Mucosa of stomach (tissue), 1 donor: Measurements from ENCODE around the gene DHX40.
A peak's percentile ranks its signal among the peaks of the same experiment; 100 is the strongest.

ENCODE experiments used
- H3K27me3 ChIP-seq: one replicate; pipeline ENCODE4 v1.7.0; 2013; ENCODE audit warnings: mild to moderate bottlenecking, low read length; ENCODE audit not compliant: control insufficient read depth, insufficient read depth
- H3K36me3 ChIP-seq: one replicate; pipeline ENCODE4 v1.7.0; 2013; ENCODE audit warnings: low read length; ENCODE audit not compliant: control insufficient read depth, insufficient read depth
- H3K4me1 ChIP-seq: one replicate; pipeline ENCODE4 v1.7.0; 2013; ENCODE audit warnings: mild to moderate bottlenecking, low read length; ENCODE audit not compliant: control insufficient read depth, insufficient read depth
- H3K4me3 ChIP-seq: one replicate; pipeline ENCODE4 v1.7.0; 2013; ENCODE audit warnings: low read length
- H3K9ac ChIP-seq: one replicate; pipeline ENCODE4 v1.7.0; 2013; ENCODE audit warnings: mild to moderate bottlenecking, low read length, moderate library complexity
- H3K9me3 ChIP-seq: one replicate; pipeline ENCODE4 v1.7.0; 2013; ENCODE audit warnings: mild to moderate bottlenecking, low read length, moderate library complexity; ENCODE audit not compliant: control insufficient read depth
- donor health status: Pancreatic carcinoma.

Gene DHX40

GRCh38 chr17:59620518-59621259, 55.3 kb downstream of the DHX40 start:
- Histone ChIP-seq H3K4me1 (peaks cover 22% of the 10 kb centered on the region), H3K27me3 (no peaks in the 10 kb centered on the region), H3K36me3 (no peaks in the 10 kb centered on the region), H3K9me3 (no peaks in the 10 kb centered on the region), H3K9ac (peak overlapping the region; percentile 100), H3K4me3 (peak overlapping the region; percentile 95)

DNA sequence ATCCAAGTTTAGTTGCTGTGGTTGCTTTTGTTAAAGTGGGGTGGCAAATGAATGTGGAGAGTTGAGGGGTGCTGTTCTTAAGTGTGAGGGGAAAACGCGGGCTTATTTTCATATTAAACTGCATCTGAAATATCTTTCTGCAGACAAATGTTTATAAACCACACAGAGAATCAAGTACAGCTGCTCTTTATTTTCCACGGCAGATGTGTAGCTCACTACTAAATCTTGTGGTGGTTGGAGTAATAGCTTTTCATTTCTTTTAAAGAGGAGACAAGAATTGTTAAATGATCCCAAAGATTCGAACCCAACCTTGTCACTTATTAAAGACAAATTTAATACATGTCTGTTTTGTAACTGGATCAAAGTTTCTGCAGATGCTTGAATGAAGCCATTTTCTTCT, 56.4 kb downstream of the DHX40 start:
- Histone ChIP-seq H3K9ac (peak overlapping the region; percentile 100), H3K4me3 (no peak overlapping the region), H3K27me3 (no peaks in the 10 kb centered on the region), H3K4me1 (peaks cover 31% of the 10 kb centered on the region), H3K36me3 (no peaks in the 10 kb centered on the region), H3K9me3 (no peaks in the 10 kb centered on the region)

DNA sequence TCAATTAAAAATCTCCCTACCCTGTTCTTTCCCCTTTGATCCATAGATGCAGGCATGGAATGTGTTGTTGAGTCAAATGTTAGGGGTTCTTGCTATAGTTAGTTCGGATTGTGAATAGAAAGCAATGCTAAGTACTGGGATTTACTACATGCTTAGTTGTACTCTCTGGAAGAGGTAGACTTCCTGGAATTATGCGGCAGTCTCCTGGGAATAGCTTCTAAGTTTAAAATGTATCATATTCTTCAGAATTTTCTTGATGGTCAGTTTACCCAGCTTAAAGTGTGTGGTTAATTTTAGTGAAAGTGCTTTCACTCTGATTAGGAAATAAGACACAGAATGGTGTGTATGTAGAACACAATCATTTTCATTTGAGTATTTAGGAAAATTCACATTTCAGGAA, 57.7 kb downstream of the DHX40 start:
- Histone ChIP-seq H3K4me3 (no peak overlapping the region), H3K4me1 (peaks cover 45% of the 10 kb centered on the region)

GRCh38 chr17:59626756-59627155, 61.3 kb downstream of the DHX40 start:
- H3K4me1 ChIP-seq, result peaks cover 49% of the 10 kb centered on the region
- H3K36me3 ChIP-seq, result no peaks in the 10 kb centered on the region
- H3K9ac ChIP-seq, result no peak overlapping the region
- H3K27me3 ChIP-seq, result no peaks in the 10 kb centered on the region
- no peak overlapping the region for H3K4me3 ChIP-seq
- no peaks in the 10 kb centered on the region for H3K9me3 ChIP-seq

More for the DNA sequence above, 57.7 kb downstream of the DHX40 start:
- H3K9me3 ChIP-seq, result no peaks in the 10 kb centered on the region
- H3K27me3 ChIP-seq, result no peaks in the 10 kb centered on the region
- H3K36me3 ChIP-seq, result no peaks in the 10 kb centered on the region
- H3K9ac ChIP-seq, result no peak overlapping the region

DNA sequence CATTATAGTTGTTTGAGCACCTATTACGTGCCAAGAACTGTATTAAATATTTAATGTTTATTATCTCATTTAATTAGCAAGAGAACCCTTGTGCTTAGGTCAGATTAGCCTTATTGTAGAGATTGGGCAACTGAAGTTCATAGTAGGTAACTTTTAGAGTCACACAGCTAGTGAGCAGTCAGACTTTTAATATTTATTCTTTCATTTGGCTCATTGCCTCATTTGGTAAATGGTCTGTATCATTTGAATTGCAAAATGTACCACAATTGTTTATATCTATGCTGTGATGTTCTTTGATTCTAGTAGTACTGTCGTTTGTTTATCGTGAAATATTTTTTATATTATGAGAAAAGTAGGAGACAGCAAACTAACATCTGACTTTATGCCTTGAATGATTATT, 61.9 kb downstream of the DHX40 start:
- Histone ChIP-seq H3K9me3 (no peaks in the 10 kb centered on the region), H3K4me3 (no peak overlapping the region), H3K9ac (no peak overlapping the region), H3K36me3 (no peaks in the 10 kb centered on the region), H3K27me3 (no peaks in the 10 kb centered on the region), H3K4me1 (peaks cover 43% of the 10 kb centered on the region)

DNA sequence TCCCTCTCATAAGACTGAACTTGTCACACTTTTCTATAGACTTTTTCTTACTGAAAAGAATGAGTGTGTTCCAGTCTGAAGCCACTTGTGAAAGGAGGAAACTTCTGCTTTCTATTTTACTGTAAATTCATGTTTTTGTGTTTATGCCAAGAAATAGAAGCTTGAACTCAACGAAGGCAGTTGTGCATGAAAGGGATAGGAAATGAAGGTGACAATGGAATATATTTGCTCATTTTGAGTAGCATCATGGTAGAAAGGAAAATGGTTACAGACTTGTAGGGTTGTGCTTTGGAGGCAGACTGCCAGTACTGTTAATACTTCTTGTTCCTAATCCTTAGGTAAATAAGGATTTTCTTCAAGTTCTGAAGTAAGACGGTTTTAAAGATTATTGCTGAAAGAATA, 62.4 kb downstream of the DHX40 start:
- H3K4me1 ChIP-seq, result peaks cover 38% of the 10 kb centered on the region
- no peaks in the 10 kb centered on the region for H3K36me3 ChIP-seq
- H3K27me3 ChIP-seq, result no peaks in the 10 kb centered on the region
- no peaks in the 10 kb centered on the region for H3K9me3 ChIP-seq
- H3K4me3 ChIP-seq, result no peak overlapping the region
- no peak overlapping the region for H3K9ac ChIP-seq

DNA sequence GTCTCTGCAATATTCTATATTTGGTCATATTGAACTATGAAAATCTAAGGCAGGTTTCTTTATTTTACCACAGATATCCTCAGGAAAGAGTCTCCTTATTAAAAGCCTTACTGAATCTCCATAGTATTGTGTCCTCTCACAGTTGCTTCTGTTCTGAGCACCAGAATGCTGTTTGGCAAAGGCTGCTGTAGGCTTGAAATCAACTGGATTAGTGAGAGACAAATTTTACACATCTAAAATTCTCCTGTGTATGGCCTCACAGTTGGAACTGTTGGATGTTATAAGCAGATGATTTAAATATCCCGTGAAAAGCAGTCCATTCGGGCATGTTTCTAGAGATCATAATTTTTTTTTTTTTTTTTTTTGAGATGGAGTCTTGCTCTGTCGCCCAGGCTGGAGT, 63.8 kb downstream of the DHX40 start:
- Histone ChIP-seq H3K4me1 (peaks cover 30% of the 10 kb centered on the region), H3K9ac (no peak overlapping the region), H3K36me3 (no peaks in the 10 kb centered on the region), H3K27me3 (no peaks in the 10 kb centered on the region), H3K9me3 (no peaks in the 10 kb centered on the region), H3K4me3 (no peak overlapping the region)

DNA sequence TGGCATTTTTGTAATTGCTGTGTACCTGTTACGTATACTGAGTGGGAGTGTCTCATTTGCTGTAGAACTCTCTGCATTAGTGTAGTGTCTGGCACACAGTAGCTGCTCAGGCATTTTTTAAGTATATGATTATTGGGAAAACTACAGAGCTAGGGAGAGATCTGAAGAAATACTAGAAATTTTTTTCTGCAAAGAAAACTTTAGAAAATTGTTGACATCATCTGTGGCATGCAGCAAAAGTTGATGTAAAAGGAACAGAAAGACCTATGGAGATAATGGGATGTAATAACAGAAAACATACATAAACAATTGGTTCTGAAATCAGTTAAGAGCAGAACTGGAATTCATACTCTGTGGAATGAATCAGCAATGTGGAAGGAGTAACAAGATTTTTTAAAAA, 65.9 kb downstream of the DHX40 start:
- no peak overlapping the region for H3K4me3 ChIP-seq
- H3K36me3 ChIP-seq, result no peaks in the 10 kb centered on the region
- H3K4me1 ChIP-seq, result peaks cover 40% of the 10 kb centered on the region
- H3K27me3 ChIP-seq, result no peaks in the 10 kb centered on the region
- H3K9me3 ChIP-seq, result no peaks in the 10 kb centered on the region
- no peak overlapping the region for H3K9ac ChIP-seq

GRCh38 chr17:59632398-59632797, 67.0 kb downstream of the DHX40 start:
- Histone ChIP-seq H3K9me3 (no peaks in the 10 kb centered on the region), H3K36me3 (no peaks in the 10 kb centered on the region), H3K4me3 (no peak overlapping the region), H3K9ac (no peak overlapping the region), H3K4me1 (peaks cover 30% of the 10 kb centered on the region), H3K27me3 (no peaks in the 10 kb centered on the region)

DNA sequence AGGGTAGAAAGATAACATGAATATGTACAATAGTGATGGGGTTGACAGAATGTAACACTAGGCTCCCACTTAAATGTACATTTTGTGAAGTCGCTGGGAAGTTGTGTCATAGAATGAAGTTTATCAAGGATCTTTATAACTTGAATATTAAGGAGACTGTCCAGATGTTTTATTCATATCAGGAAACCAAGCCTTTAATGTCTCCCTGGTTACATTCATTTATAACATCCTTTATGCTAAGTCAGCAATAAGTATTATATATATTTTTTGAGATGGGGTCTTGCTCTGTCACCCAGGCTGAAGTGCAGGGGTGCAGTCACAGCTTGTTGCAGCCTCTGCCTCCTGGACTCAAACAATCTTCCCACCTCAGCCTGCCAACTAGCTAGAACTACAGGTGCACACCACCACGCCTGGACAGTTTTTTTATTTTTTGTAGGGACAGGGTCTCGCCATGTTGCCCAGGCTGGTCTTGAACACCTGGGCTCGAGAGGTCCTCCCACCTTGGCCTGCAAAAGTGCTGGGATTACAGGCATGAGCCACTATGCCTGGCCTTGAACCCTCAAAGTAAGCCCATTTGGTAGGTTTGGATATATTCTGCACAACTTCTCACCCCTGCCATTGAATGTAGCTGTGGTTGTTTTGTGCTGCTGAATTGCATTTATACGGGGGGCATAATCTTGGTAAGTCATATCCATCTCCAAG, 68.4 kb downstream of the DHX40 start:
- Histone ChIP-seq H3K9ac (no peak overlapping the region), H3K9me3 (no peaks in the 10 kb centered on the region), H3K4me3 (no peak overlapping the region), H3K27me3 (no peaks in the 10 kb centered on the region), H3K36me3 (no peaks in the 10 kb centered on the region), H3K4me1 (peaks cover 28% of the 10 kb centered on the region)

DNA sequence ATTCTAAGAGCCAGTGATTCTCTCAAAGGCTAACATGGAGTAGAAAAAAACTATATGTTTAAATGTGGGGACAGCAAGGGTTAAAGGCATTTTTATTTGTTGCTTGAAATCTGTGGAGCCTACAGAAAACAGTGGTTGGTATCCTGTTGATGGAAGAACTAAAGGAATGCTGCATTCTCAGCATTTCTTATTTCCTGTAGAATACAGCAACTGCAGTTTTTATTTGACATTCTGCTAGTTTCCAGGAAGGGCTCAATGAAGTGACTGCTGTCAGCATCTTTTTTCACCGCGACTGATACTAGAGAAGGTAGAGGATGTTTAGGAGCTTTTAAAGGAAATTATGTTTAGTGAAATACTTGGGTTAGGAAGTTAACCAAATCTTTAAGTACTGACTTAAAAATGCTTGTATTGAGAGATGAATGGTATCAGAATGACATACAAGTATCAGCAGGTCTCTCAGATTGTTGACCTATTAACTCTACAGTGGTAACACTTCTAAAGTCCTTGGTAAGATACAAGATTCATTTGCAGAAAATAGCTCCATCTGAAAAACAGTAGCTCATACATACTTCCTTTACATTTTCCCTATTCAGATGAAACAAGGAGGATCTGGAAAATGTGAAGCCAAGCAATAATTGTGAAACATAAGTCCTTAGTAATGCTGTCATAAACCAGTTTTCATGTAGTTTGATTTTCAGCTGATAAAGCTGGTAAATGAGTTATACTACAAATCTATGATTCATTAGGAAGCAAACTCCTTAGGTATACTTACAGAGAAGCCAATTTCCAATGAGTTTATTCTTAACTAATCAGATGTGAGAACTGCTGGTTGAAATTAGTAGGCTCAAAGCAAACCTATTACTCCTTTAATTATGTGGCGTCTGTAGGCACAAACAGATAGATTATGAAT, 69.5 kb downstream of the DHX40 start:
- Histone ChIP-seq H3K27me3 (no peaks in the 10 kb centered on the region), H3K4me1 (peaks cover 39% of the 10 kb centered on the region), H3K9ac (peak overlapping the region; percentile 23), H3K9me3 (no peaks in the 10 kb centered on the region), H3K36me3 (no peaks in the 10 kb centered on the region), H3K4me3 (no peak overlapping the region)
